Activated T-cell treated with anti-CD3 and anti-CD28 coated beads, Interleukin-2, amount 50 U/mL, for 48 hours (primary cell): ENCODE results near the gene RNF31.
A peak's percentile ranks its signal among the peaks of the same experiment; 100 is the strongest.

Experiments
- DNase-seq, 2 experiments: peaks; one replicate each; pipeline ENCODE4 v3.0.0-alpha.2; 2020

Gene RNF31

DNA sequence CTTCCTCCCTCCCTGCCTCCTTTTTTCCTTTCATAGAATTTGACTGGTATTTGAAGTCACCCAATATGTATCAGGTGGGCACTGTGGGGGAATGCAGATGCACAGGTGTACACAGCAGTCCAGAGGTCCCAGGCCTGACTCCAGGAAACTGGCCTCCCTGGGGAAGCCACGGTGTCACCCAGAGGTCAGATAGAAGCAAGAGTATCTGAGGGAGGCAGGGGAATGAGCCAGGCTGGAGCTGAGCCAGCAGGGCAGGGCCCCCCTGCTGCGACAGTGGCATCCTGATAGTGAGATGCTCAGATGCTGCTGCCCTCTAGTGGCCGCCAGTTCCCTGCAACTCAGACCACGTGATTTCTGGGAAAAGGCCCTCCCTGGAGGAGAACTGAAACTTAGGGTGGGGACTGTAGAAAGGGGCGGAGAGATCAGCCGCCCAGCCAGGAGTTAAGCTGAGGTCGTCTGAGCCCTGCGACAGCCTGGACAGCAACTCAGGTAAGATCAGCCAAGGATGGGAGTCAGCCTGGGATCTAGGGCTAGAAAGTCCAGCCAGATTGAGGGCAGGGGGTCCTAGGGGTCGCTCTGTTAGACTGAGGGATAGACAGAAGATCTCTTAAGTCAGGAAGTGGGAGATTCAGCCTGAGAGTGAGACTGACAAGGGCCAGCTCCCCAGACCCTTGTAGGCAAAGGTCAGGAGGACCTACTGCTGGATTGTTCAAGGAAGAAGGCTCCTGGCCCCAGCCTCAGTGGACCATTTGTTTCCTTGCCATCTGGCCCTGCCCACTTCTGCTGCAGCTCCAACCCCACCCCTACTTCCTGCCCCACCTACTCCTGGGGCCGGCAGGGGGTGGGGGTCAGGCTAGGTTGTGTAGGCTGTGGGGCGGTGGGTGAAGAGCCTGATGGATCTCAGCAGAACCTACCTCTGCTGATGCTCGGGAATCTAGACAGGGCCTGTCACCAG, 13.8 kb downstream of the RNF31 start, which contains the start of gene IRF9:
Gene IRF9 (plus strand): TSS at position 416 of the 955 bp plus-strand sequence. CDS start 880 bp downstream, outside the sequence.
- peak; percentile 100 for DNase-seq

- DNase-seq, result peak in 1 of 2 experiments; percentile 50
Measured at GRCh38 chr14:24162093-24162492, 14.8 kb downstream of the RNF31 start.

DNA sequence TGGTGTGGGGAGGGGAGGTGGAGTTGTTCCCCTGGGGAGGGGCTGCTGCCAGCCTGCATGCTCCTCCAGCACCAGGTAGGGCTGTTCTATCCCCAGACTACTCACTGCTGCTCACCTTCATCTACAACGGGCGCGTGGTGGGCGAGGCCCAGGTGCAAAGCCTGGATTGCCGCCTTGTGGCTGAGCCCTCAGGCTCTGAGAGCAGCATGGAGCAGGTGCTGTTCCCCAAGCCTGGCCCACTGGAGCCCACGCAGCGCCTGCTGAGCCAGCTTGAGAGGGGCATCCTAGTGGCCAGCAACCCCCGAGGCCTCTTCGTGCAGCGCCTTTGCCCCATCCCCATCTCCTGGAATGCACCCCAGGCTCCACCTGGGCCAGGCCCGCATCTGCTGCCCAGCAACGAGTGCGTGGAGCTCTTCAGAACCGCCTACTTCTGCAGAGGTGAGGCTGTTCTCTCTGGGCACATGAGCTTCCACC, 17.3 kb downstream of the RNF31 start:
- DNase-seq, result no peak

- DNase-seq, result no peak
Measured at GRCh38 chr14:24165785-24166184, 18.5 kb downstream of the RNF31 start.

GRCh38 chr14:24167469-24168114, 20.3 kb downstream of the RNF31 start:
- DNase-seq, result no peak

DNA sequence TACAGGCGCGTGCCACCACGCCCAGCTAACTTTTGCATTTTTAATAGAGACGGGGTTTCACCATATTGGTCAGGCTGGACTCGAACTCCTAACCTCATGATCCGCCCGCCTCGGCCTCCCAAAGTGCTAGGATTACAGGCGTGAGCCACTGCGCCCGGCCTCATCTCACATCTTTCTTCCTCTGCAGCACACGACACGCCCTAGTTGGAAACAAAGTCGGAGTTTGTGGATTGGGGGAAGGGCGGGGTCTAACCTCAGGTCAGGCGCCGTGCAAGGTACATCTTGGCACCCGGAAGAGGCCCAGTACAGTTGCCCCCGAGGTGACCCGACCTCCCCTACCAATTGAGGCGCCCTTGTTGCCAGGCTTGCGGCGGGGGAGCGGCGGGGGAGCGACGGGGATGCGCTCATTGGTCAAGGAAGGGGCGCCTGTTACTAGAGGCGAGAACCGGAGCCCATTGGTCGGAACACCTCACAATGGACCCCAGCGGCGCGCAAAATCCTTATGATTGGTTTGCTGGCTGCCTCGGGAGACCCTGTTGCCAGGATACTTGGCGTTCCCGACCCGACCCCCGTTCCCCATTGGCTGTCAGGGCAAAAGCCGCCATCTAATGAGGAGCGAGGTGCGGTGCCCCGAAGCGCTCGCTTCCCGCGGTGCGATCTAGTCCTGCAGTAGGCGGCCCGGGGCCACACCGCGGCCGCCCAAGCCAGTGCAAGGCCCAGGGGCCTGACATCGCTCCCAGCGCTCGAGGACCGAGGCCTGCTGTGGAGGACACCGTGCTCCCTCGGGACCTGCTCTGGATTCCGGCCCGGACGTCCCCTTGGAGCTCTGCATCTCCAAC, 24.3 kb downstream of the RNF31 start, which contains the start of gene REC8:
Gene REC8 (plus strand): TSS at position 659 of the 839 bp plus-strand sequence. CDS start 473 bp downstream, outside the sequence.
- peak; percentile 79 to 81 for DNase-seq

GRCh38 chr14:24172261-24172860, 25.1 kb downstream of the RNF31 start:
- DNase-seq, result no peak

DNA sequence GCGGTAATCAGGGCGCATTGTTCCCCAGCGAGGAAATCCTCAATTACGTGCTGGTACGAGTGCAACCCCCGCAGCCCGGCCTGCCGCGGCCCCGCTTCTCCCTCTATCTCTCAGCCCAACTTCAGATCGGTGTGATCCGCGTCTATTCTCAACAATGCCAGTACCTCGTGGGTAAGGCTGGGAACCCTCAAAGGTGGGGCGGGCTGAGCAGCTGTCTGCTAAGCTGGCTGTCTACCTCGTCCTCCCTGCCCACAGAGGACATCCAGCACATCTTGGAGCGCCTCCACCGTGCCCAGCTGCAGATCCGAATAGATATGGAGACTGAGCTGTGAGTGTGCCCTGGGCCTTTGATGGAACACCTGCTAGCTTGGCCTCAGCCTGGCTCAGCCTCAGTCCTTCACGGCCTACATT, 25.6 kb downstream of the RNF31 start:
- DNase-seq, result no peak

DNA sequence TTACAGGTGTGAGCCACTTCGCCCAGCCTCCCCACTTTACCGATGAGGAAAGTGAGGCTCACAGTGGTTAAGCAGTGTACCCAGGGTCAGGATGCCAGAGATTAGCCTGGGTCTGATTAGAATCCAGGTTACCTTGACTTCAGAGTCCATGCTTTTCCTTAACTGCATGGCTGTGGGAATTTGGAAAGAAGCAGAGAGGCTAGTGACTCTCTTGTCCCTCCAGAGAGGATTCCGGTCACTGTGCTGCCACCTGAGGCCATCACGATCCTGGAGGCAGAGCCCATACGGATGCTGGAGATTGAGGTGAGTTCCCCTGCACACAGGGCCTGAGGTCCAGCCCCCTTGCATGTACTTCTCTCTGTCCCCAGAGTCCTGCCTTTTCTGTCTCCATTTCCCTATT, 29.3 kb downstream of the RNF31 start:
- DNase-seq, result no peak

- DNase-seq, result no peak
Measured at GRCh38 chr14:24177041-24177825, 29.9 kb downstream of the RNF31 start.

DNA sequence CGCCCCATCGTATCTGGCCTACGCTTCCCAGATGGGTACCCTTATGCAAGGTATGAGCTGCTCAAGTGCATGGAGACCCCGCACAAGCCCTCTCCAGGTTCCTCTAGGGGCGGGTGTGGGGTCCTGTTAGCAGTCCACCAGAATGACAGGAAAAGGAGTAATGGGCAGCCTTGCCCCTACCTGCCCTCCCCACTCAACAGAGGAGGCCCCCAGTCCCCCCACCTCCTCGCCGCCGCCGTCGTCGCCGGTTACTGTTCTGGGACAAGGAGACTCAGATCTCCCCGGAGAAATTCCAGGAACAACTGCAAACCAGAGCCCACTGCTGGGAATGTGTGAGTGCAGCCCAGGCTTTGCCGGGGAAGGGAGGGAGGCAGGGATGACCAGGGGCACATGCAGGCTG, 30.6 kb downstream of the RNF31 start:
- no peak for DNase-seq

- no peak for DNase-seq
Measured at GRCh38 chr14:24178399-24179178, 31.3 kb downstream of the RNF31 start.

GRCh38 chr14:24179294-24179960, 32.1 kb downstream of the RNF31 start:
- no peak for DNase-seq

- no peak for DNase-seq
Measured at GRCh38 chr14:24179961-24180796, 32.9 kb downstream of the RNF31 start.

DNA sequence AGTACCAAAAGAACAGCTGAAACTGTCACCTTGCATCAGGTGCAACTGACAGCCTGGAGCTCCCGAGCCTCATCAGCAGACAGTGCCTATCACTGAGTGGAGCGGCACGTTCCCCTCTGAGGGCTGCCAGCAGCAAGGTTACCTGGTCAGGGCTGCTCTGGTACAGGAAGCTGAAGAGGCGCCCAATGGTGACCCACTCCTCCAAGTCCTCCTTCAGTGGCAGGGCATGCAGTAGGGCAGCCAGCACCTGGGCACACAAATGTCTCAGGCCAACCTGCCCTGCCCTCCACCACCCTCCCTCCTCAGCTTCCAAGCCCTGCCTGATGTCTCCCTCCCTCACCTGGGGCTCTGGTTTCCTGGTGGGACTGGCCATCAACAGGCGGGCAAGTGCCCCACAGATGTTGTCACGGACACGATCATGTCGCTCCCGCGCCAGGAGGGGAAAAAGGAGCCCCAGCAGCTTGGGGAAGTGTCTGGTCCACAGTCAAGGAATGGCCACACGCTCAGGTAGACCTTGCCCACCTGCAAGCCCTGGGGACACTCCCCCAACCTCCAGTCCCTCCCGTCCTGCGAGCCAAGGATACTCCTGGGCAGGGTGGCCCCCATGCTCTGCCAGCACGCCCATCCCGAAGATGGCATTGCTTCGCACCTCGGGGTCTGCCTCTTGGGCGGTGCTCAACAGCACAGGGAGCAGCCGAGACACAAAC, 34.2 kb downstream of the RNF31 start:
- DNase-seq, result no peak

- no peak for DNase-seq
Measured at GRCh38 chr14:24182110-24182882, 35.0 kb downstream of the RNF31 start.

GRCh38 chr14:24183014-24183481, 35.8 kb downstream of the RNF31 start:
- no peak for DNase-seq
